Measurements from ENCODE around the gene ANXA6. TPM values are rescaled to one million over a fixed set of nuclear protein-coding genes. Genes with fewer than 3 reads are reported as not detected.

Gene ANXA6
- total and polyA plus RNA-seq, 2 donors: 122 to 381 TPM

DNA sequence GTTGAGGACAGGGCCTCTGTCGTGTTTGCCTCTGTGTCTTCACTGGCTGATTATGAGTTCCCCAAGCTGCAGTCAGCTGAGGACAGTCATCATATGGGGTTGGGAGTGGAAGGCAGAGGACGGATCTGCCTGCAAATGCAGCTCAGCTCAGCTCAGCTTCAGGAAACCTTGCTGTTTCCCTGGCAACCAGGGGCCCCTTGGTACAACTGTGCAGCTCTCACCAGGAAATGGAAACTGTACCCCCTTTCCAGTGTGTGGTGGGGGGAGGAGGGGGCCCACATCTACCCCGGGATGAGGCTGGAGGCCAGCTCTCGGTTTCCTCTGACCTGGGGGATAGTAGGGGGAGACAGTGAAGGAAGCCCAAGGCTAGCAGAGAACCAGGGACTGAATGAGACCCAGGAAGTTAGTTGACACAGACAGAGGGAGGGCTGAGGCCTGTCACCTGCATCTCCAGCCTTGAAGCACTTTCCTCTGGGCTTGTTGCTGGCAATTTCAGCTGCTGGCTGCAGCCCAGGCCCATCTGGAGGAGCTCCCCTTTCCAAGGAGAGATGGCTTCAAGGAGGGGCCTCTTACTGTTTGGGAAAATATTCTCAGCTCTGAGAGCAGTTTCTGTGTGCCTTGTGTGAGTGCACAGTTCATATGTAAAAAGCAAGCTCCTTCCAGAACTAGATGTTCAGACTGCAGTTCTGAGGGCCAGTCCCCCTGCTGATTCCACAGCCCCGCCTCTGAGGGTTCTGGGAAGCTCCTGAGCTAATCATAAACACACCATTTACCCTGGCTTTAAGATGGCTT lies 6.9 kb downstream of the ANXA6 start:
- peaks cover 18 to 44% of the 10 kb centered on the region in 2 donors for H3K36me3 ChIP-seq (ENCODE audit: control insufficient read depth in 2 of 2, insufficient read depth in 2 of 2, low read length in 1 of 2)
- H3K27ac ChIP-seq (ENCODE audit: low read depth in 1 of 2, low read length in 1 of 2): peak overlapping the region; percentile 92 to 98
- peak overlapping the region; percentile 15 to 21 for H3K4me3 ChIP-seq (ENCODE audit: low read length in 2 of 2)
- H3K27me3 ChIP-seq (ENCODE audit: control insufficient read depth in 2 of 2, insufficient read depth in 1 of 2, low read length in 1 of 2): no peaks in the 10 kb centered on the region
- 12% methylated on average over 5 of the region's 5 CpGs for WGBS
- DNase-seq (ENCODE audit: low read depth in 6 of 9, low spot score in 9 of 9): peak; percentile 82 to 95 (median 88)
- peaks cover 0 to 3% of the 10 kb centered on the region in 2 donors for H3K9me3 ChIP-seq (ENCODE audit: control insufficient read depth in 2 of 2, insufficient read depth in 1 of 2, low read length in 1 of 2)
- peaks cover 76 to 91% of the 10 kb centered on the region in 2 donors for H3K4me1 ChIP-seq (ENCODE audit: control insufficient read depth in 2 of 2, insufficient read depth in 2 of 2, low read length in 2 of 2)

DNA sequence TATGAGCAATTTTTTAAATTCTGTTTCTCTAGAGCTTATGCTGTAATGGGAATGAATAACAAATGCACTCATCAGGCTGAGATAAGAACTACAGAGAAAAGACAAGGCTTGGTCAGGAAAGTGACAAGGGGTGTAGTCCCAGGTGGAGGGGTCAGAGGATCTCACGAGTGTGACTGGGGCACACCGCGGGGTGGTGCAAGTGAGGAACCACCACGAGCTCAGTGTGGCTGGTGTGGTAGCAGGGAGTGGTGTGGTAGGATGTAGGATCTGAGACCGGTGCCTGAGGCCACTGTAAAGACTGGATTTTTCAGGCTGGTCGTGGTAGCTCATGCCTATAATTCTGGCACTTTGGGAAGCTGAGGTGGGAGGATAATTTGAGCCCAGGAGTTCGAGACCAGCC lies 9.0 kb downstream of the ANXA6 start:
- peak overlapping the region; percentile 78 to 98 for H3K27ac ChIP-seq (ENCODE audit: low read depth in 1 of 2, low read length in 1 of 2)
- 47% methylated on average over 7 of the region's 7 CpGs for WGBS
- DNase-seq (ENCODE audit: low read depth in 6 of 9, low spot score in 9 of 9): peak in 1 of 9 donors; percentile 36
- peaks cover 0 to 3% of the 10 kb centered on the region in 2 donors for H3K9me3 ChIP-seq (ENCODE audit: control insufficient read depth in 2 of 2, insufficient read depth in 1 of 2, low read length in 1 of 2)
- H3K4me1 ChIP-seq (ENCODE audit: control insufficient read depth in 2 of 2, insufficient read depth in 2 of 2, low read length in 2 of 2): peaks cover 58 to 86% of the 10 kb centered on the region in 2 donors
- peaks cover 31 to 61% of the 10 kb centered on the region in 2 donors for H3K36me3 ChIP-seq (ENCODE audit: control insufficient read depth in 2 of 2, insufficient read depth in 2 of 2, low read length in 1 of 2)
- no peak overlapping the region for H3K4me3 ChIP-seq (ENCODE audit: low read length in 2 of 2)
- H3K27me3 ChIP-seq (ENCODE audit: control insufficient read depth in 2 of 2, insufficient read depth in 1 of 2, low read length in 1 of 2): no peaks in the 10 kb centered on the region

DNA sequence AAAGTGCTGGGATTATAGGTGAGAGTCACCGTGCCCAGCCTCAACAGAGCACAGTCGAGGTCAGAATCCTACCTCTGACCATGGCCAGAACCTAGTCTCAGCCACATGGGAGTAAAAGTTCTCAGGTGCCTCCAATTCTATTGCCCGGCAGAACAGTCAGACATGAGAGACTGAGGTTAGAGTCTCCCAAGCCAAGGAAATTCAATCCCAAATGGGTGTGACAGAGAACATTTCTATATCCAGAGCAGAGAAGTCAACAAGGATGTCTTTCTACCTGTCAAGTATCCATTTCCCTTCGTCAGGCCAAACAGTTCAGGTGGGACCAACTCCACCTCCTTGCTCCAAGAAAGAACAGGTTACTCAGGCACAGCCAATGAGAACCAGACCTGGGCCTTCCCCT lies 10.5 kb downstream of the ANXA6 start:
- Histone ChIP-seq H3K27ac (ENCODE audit: low read depth in 1 of 2, low read length in 1 of 2) (no peak overlapping the region), H3K9me3 (ENCODE audit: control insufficient read depth in 2 of 2, insufficient read depth in 1 of 2, low read length in 1 of 2) (peaks cover 0 to 3% of the 10 kb centered on the region in 2 donors), H3K4me1 (ENCODE audit: control insufficient read depth in 2 of 2, insufficient read depth in 2 of 2, low read length in 2 of 2) (peaks cover 50 to 80% of the 10 kb centered on the region in 2 donors), H3K27me3 (ENCODE audit: control insufficient read depth in 2 of 2, insufficient read depth in 1 of 2, low read length in 1 of 2) (no peaks in the 10 kb centered on the region), H3K4me3 (ENCODE audit: low read length in 2 of 2) (no peak overlapping the region), H3K36me3 (ENCODE audit: control insufficient read depth in 2 of 2, insufficient read depth in 2 of 2, low read length in 1 of 2) (peaks cover 38 to 62% of the 10 kb centered on the region in 2 donors)
- DNase-seq (ENCODE audit: low read depth in 6 of 9, low spot score in 9 of 9): no peak
- WGBS: 97% methylated on average over 4 of the region's 4 CpGs

DNA sequence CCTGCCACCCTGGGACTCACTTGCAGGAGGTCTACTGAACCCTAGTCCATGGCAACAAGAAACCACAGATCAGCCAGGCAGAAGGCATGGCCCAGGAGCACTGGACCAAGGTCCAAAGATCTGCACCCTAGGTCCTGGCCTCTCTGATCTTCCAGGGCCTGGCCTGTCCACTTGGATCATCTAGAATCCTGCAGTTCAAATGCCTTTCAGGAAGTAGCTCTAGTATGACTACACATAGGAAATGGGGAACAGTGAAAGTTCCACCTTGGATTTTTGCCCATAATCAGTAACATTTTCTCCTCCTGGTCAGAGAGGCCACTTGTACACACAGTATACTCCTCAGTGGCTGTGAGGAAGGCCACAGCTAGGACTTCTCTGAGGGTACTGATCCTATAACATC lies 11.5 kb downstream of the ANXA6 start:
- no peak for DNase-seq (ENCODE audit: low read depth in 6 of 9, low spot score in 9 of 9)
- H3K36me3 ChIP-seq (ENCODE audit: control insufficient read depth in 2 of 2, insufficient read depth in 2 of 2, low read length in 1 of 2): peaks cover 43 to 61% of the 10 kb centered on the region in 2 donors
- H3K4me3 ChIP-seq (ENCODE audit: low read length in 2 of 2): no peak overlapping the region
- peaks cover 0 to 4% of the 10 kb centered on the region in 2 donors for H3K9me3 ChIP-seq (ENCODE audit: control insufficient read depth in 2 of 2, insufficient read depth in 1 of 2, low read length in 1 of 2)
- no peak overlapping the region for H3K27ac ChIP-seq (ENCODE audit: low read depth in 1 of 2, low read length in 1 of 2)
- peaks cover 48 to 80% of the 10 kb centered on the region in 2 donors for H3K4me1 ChIP-seq (ENCODE audit: control insufficient read depth in 2 of 2, insufficient read depth in 2 of 2, low read length in 2 of 2)
- no peaks in the 10 kb centered on the region for H3K27me3 ChIP-seq (ENCODE audit: control insufficient read depth in 2 of 2, insufficient read depth in 1 of 2, low read length in 1 of 2)

DNA sequence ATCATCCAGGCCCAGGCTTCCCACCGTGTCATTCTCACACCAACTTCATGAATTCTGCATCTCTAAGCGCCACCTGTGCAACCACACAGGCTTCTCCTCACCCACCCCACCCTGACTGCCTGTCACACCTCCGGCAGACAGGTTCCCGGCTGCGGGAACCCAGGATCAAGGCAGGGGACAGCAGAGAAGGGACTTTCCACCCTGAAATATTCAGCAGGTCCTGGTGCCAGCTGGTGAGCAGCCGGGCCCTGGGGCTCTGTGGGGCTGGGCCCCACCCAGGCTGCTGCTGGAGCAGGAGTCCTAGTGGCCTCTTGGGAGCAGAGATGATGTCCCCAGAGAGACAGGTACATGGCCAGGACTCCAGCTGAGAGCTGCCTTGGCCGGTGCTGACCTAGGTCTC lies 12.7 kb downstream of the ANXA6 start:
- WGBS: 93% methylated on average over 7 of the region's 7 CpGs
- H3K9me3 ChIP-seq (ENCODE audit: control insufficient read depth in 2 of 2, insufficient read depth in 1 of 2, low read length in 1 of 2): peaks cover 0 to 10% of the 10 kb centered on the region in 2 donors
- no peaks in the 10 kb centered on the region for H3K27me3 ChIP-seq (ENCODE audit: control insufficient read depth in 2 of 2, insufficient read depth in 1 of 2, low read length in 1 of 2)
- peaks cover 45 to 68% of the 10 kb centered on the region in 2 donors for H3K36me3 ChIP-seq (ENCODE audit: control insufficient read depth in 2 of 2, insufficient read depth in 2 of 2, low read length in 1 of 2)
- peaks cover 44 to 78% of the 10 kb centered on the region in 2 donors for H3K4me1 ChIP-seq (ENCODE audit: control insufficient read depth in 2 of 2, insufficient read depth in 2 of 2, low read length in 2 of 2)
- no peak overlapping the region for H3K4me3 ChIP-seq (ENCODE audit: low read length in 2 of 2)
- H3K27ac ChIP-seq (ENCODE audit: low read depth in 1 of 2, low read length in 1 of 2): no peak overlapping the region
- no peak for DNase-seq (ENCODE audit: low read depth in 6 of 9, low spot score in 9 of 9)

DNA sequence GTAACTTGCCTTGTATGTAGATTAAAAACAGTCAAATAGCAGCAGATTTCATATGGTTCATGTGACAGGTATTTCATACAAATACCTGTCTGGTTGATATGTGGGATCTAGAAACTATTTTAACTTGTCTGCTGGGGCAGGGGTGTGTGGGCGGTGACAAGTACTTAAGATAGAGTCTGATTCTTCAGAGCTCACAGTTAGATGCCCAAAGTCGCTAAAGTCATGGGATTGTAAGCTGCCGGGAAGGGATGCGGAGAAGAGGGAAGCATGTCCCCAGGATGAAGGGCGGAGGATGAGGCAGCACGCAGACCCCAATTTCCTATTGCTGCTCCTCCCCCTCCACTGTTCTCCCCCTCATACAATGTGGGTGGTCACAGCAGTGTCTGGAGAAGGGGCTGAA lies 13.3 kb downstream of the ANXA6 start:
- Histone ChIP-seq H3K4me1 (ENCODE audit: control insufficient read depth in 2 of 2, insufficient read depth in 2 of 2, low read length in 2 of 2) (peaks cover 39 to 76% of the 10 kb centered on the region in 2 donors), H3K27ac (ENCODE audit: low read depth in 1 of 2, low read length in 1 of 2) (no peak overlapping the region), H3K27me3 (ENCODE audit: control insufficient read depth in 2 of 2, insufficient read depth in 1 of 2, low read length in 1 of 2) (no peaks in the 10 kb centered on the region), H3K4me3 (ENCODE audit: low read length in 2 of 2) (no peak overlapping the region), H3K9me3 (ENCODE audit: control insufficient read depth in 2 of 2, insufficient read depth in 1 of 2, low read length in 1 of 2) (peaks cover 0 to 10% of the 10 kb centered on the region in 2 donors), H3K36me3 (ENCODE audit: control insufficient read depth in 2 of 2, insufficient read depth in 2 of 2, low read length in 1 of 2) (peaks cover 49 to 73% of the 10 kb centered on the region in 2 donors)
- 79% methylated on average over 6 of the region's 6 CpGs for WGBS
- no peak for DNase-seq (ENCODE audit: low read depth in 6 of 9, low spot score in 9 of 9)

DNA sequence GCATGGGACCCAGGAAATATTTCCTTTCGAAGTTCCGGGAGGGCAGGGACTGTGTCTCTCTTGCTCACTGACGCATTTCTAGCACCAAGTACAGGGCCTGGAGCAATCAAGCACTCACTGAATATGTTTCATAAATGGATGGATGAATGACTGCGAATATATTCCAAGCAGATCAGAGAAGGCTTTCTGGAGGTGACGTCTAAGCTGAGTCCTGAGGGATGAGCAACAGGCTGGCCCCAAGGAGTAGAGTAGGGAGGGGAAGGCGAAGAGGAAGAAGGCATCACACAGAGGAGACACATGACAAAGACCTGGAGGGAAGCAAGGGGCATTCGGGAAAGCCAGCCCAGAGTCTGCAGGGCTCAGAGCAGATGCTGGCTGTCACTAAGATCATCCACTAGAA lies 13.9 kb downstream of the ANXA6 start:
- H3K36me3 ChIP-seq (ENCODE audit: control insufficient read depth in 2 of 2, insufficient read depth in 2 of 2, low read length in 1 of 2): peaks cover 55 to 80% of the 10 kb centered on the region in 2 donors
- H3K4me1 ChIP-seq (ENCODE audit: control insufficient read depth in 2 of 2, insufficient read depth in 2 of 2, low read length in 2 of 2): peaks cover 33 to 71% of the 10 kb centered on the region in 2 donors
- no peak overlapping the region for H3K4me3 ChIP-seq (ENCODE audit: low read length in 2 of 2)
- DNase-seq (ENCODE audit: low read depth in 6 of 9, low spot score in 9 of 9): no peak
- WGBS: 83% methylated on average over 7 of the region's 7 CpGs
- no peaks in the 10 kb centered on the region for H3K27me3 ChIP-seq (ENCODE audit: control insufficient read depth in 2 of 2, insufficient read depth in 1 of 2, low read length in 1 of 2)
- no peak overlapping the region for H3K27ac ChIP-seq (ENCODE audit: low read depth in 1 of 2, low read length in 1 of 2)
- peaks cover 0 to 9% of the 10 kb centered on the region in 2 donors for H3K9me3 ChIP-seq (ENCODE audit: control insufficient read depth in 2 of 2, insufficient read depth in 1 of 2, low read length in 1 of 2)

DNA sequence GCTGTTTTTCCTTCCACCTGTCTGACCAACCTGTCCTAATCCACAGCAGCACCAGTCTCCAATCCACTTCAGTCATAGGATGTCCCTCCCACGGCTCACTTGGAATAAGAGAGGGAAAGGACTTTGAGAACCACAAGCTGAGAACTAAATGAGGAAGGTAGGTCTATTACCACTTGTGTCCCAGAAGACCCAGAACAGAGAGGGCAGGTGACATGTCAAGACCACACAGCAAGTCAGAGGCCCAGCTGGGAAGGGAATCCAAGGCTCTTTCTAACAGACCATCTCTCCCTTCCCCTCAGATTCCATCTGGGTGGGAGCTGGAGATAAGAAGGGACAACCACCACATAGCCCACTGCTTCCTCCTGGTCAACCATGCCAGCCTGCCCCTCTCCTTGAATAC lies 14.6 kb downstream of the ANXA6 start:
- H3K4me3 ChIP-seq (ENCODE audit: low read length in 2 of 2): no peak overlapping the region
- DNase-seq (ENCODE audit: low read depth in 6 of 9, low spot score in 9 of 9): no peak
- H3K27me3 ChIP-seq (ENCODE audit: control insufficient read depth in 2 of 2, insufficient read depth in 1 of 2, low read length in 1 of 2): no peaks in the 10 kb centered on the region
- H3K36me3 ChIP-seq (ENCODE audit: control insufficient read depth in 2 of 2, insufficient read depth in 2 of 2, low read length in 1 of 2): peaks cover 62 to 87% of the 10 kb centered on the region in 2 donors
- H3K27ac ChIP-seq (ENCODE audit: low read depth in 1 of 2, low read length in 1 of 2): no peak overlapping the region
- WGBS: 98% methylated on average over 1 of the region's 1 CpG
- H3K9me3 ChIP-seq (ENCODE audit: control insufficient read depth in 2 of 2, insufficient read depth in 1 of 2, low read length in 1 of 2): peaks cover 0 to 7% of the 10 kb centered on the region in 2 donors
- H3K4me1 ChIP-seq (ENCODE audit: control insufficient read depth in 2 of 2, insufficient read depth in 2 of 2, low read length in 2 of 2): peaks cover 26 to 64% of the 10 kb centered on the region in 2 donors

DNA sequence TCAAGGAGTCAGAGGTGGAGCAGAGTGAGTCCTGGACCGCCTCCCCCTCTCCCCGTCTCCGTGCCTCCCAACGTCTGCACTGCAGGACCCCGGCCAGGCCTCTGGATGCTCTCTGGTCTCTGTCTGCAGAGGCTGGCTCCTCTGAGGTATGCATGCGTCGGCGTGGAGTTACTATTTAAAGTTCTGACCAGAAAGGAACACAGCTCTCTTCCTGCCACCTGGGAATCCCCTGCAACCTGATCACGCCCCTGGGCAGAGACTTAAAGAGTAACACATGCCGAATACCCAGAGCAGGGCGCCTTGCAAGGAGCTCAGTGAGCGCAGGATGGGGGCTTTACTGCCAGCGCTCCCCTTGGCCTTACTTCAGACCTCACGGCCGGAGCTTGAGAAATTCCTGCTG lies 16.0 kb downstream of the ANXA6 start:
- Histone ChIP-seq H3K27ac (ENCODE audit: low read depth in 1 of 2, low read length in 1 of 2) (peak overlapping the region; percentile 14 to 71), H3K4me1 (ENCODE audit: control insufficient read depth in 2 of 2, insufficient read depth in 2 of 2, low read length in 2 of 2) (peaks cover 22 to 56% of the 10 kb centered on the region in 2 donors), H3K27me3 (ENCODE audit: control insufficient read depth in 2 of 2, insufficient read depth in 1 of 2, low read length in 1 of 2) (no peaks in the 10 kb centered on the region), H3K36me3 (ENCODE audit: control insufficient read depth in 2 of 2, insufficient read depth in 2 of 2, low read length in 1 of 2) (peaks cover 65 to 88% of the 10 kb centered on the region in 2 donors), H3K4me3 (ENCODE audit: low read length in 2 of 2) (no peak overlapping the region), H3K9me3 (ENCODE audit: control insufficient read depth in 2 of 2, insufficient read depth in 1 of 2, low read length in 1 of 2) (peaks cover 0 to 7% of the 10 kb centered on the region in 2 donors)
- 46% methylated on average over 15 of the region's 15 CpGs for WGBS
- peak in 2 of 9 donors; percentile 43 to 60 for DNase-seq (ENCODE audit: low read depth in 6 of 9, low spot score in 9 of 9)
